ENCODE results near the gene NR2F1.
A peak's percentile ranks its signal among the peaks of the same experiment; 100 is the strongest.
"Not testable (repeated sequence)": the region's sequence is repeated elsewhere in the genome, so short reads cannot be mapped to it uniquely, and the experiment has no call there.

Gene NR2F1

DNA sequence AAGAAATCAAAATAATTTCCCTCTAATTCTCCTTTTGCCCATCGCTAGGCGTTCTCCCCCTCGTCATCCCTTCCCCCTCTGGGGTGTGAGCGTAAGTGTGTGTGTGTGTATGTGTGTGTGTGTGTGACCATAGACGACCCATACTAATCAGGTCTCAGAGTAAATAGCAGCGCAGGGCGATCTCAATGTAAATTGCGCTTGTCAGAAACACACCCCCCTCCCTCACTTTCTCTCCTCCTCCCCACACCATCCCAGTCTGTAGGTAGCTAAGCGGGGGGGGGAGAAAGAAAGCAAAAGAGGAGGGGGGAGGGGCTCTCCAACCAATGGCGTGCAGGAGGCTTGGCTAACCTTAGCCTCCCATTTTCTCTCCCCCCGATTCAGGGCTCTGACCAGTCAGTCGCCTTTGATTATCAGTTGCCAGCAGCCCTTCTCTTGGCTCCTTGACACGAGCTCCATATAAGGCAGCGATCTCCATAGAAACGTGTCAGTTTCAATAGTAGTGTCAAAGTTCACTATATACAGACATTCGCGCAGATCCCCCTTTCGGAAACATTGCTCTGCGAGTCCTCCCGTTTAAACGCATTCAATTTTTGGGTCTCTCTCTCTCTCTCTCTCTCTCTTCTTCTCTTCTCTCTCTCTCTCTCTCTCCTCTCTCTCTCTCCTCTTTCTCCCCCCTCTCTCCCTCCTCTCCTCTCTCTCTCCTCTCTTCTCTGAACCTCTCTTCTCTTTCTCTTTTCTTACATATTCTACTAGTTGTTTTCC lies at the start of gene NR2F1:
Gene NR2F1 (plus strand): TSS at position 546 of the 762 bp plus-strand sequence. CDS start 1,802 bp downstream, outside the sequence.
- peak within 1 kb of the TSS; percentile 27 to 67 for H3K4me3 ChIP-seq (ENCODE audit: low read depth in 1 of 2, low read length in 2 of 2)
- peaks cover 28% of the 10 kb centered on the region for H3K4me1 ChIP-seq (ENCODE audit: insufficient read depth, low read length)
- peaks cover 38 to 72% of the 10 kb centered on the region in 2 donors for H3K27me3 ChIP-seq (ENCODE audit: control insufficient read depth in 1 of 2, insufficient read depth in 2 of 2, low read length in 2 of 2)
- H3K9ac ChIP-seq (ENCODE audit: low read length), result no peak within 1 kb of the TSS
- no peaks in the 10 kb centered on the region for H3K36me3 ChIP-seq (ENCODE audit: insufficient read depth, low read length)
- H3K9me3 ChIP-seq (ENCODE audit: low read length), result no peaks in the 10 kb centered on the region
- no peak within 1 kb of the TSS for H3K27ac ChIP-seq (ENCODE audit: low read depth, low read length)

DNA sequence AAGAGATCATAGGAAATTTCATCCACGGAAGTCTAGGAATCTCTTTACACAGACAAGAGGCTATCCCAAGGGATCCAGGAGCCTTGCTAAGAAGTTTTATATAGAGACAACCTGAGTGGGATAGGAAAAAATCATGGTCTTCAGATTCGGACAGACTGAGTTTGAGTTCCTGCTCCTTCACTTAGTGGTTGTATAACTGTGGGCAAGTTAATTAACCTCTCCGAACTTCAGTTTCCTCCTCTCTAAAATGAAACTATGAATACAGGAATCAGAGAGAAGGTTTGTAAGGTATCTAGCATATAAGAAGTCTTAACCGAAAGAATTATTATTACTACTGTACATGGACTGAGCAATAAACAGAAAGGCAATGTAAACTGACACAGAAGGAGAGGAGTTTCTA lies 37.1 kb upstream of the NR2F1 start:
- Histone ChIP-seq H3K36me3 (ENCODE audit: insufficient read depth, low read length) (no peaks in the 10 kb centered on the region), H3K9ac (ENCODE audit: low read length) (no peak overlapping the region), H3K9me3 (ENCODE audit: low read length) (no peaks in the 10 kb centered on the region), H3K4me1 (ENCODE audit: insufficient read depth, low read length) (no peaks in the 10 kb centered on the region), H3K27ac (ENCODE audit: low read depth, low read length) (no peak overlapping the region), H3K4me3 (ENCODE audit: low read depth in 1 of 2, low read length in 2 of 2) (no peak overlapping the region), H3K27me3 (ENCODE audit: control insufficient read depth in 1 of 2, insufficient read depth in 2 of 2, low read length in 2 of 2) (no peaks in the 10 kb centered on the region)

DNA sequence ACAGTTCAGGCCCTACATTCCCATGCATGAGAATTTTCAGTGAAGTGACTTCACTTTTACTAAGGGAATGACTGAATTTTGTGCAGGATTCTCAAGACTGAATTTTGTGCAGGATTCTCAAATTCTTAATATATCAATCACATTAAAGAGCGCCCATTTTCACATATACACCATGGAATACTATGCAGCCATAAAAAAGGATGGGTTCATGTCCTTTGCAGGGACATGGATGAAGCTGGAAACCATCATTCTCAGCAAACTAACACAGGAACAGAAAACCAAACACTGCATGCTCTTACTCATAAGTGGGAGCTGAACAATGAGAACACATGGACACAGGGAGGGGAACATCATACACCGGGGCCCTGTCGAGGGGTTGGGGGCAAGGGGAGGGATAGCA lies 33.4 kb upstream of the NR2F1 start:
- not testable (repeated sequence) for H3K9me3 ChIP-seq (ENCODE audit: low read length); H3K27me3 ChIP-seq (ENCODE audit: control insufficient read depth in 1 of 2, insufficient read depth in 2 of 2, low read length in 2 of 2); H3K4me3 ChIP-seq (ENCODE audit: low read depth in 1 of 2, low read length in 2 of 2); H3K9ac ChIP-seq (ENCODE audit: low read length); H3K4me1 ChIP-seq (ENCODE audit: insufficient read depth, low read length); H3K27ac ChIP-seq (ENCODE audit: low read depth, low read length); H3K36me3 ChIP-seq (ENCODE audit: insufficient read depth, low read length)

DNA sequence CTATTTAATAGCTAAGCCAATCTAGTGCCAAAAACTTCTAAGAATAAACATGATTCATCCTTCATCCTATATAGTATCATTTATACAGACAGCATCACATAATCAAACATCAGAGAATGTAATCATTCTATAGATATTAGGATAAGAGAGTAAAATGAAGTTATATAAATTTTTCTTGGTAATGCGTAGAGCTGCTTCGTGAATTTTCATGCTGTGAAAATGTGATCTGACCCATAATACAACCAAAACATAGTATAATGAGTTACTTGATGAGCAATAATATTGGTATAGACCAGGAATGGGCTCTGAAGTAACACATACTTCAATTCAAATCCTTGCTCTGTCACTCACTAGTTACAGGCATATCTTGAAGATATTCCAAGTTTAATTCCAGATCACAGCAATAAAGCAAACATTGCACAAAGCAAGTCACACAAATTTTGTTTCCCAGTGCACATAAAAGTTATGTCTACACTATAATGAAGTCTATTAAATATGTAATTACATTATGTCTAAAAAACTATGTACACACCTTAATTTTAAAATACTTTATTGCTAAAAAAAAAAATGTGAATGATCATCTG lies 25.9 kb upstream of the NR2F1 start:
- Histone ChIP-seq H3K4me1 (ENCODE audit: insufficient read depth, low read length) (no peaks in the 10 kb centered on the region), H3K9me3 (ENCODE audit: low read length) (no peaks in the 10 kb centered on the region), H3K9ac (ENCODE audit: low read length) (no peak overlapping the region), H3K27me3 (ENCODE audit: control insufficient read depth in 1 of 2, insufficient read depth in 2 of 2, low read length in 2 of 2) (no peaks in the 10 kb centered on the region), H3K4me3 (ENCODE audit: low read depth in 1 of 2, low read length in 2 of 2) (no peak overlapping the region), H3K27ac (ENCODE audit: low read depth, low read length) (no peak overlapping the region), H3K36me3 (ENCODE audit: insufficient read depth, low read length) (no peaks in the 10 kb centered on the region)

- Histone ChIP-seq H3K4me3 (ENCODE audit: low read depth in 1 of 2, low read length in 2 of 2) (no peak overlapping the region), H3K27me3 (ENCODE audit: control insufficient read depth in 1 of 2, insufficient read depth in 2 of 2, low read length in 2 of 2) (peaks cover 0 to 28% of the 10 kb centered on the region in 2 donors), H3K27ac (ENCODE audit: low read depth, low read length) (no peak overlapping the region), H3K9me3 (ENCODE audit: low read length) (no peaks in the 10 kb centered on the region), H3K36me3 (ENCODE audit: insufficient read depth, low read length) (no peaks in the 10 kb centered on the region), H3K9ac (ENCODE audit: low read length) (no peak overlapping the region), H3K4me1 (ENCODE audit: insufficient read depth, low read length) (no peaks in the 10 kb centered on the region)
Observed at GRCh38 chr5:93566091-93566490, 16.9 kb upstream of the NR2F1 start.

DNA sequence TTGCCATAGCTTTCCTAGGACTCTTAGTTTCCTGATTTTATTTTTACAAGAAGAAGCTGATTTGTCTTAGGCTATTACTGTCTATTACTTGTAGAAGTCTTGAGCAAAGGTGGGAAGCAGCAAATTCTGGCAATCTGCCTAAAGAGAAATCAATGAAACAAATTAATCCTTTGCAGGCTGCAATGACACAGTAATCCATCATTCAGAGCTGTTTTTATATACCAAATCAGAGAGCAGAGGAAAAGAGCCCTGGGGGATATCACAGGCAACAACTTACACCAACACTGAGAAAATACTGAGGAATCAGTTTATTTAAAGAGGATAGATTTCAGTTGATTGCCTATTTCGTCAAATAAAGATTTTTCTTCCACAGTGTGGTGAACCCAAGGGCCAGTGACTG lies 15.6 kb upstream of the NR2F1 start:
- Histone ChIP-seq H3K9me3 (ENCODE audit: low read length) (no peaks in the 10 kb centered on the region), H3K27ac (ENCODE audit: low read depth, low read length) (no peak overlapping the region), H3K9ac (ENCODE audit: low read length) (no peak overlapping the region), H3K27me3 (ENCODE audit: control insufficient read depth in 1 of 2, insufficient read depth in 2 of 2, low read length in 2 of 2) (peaks cover 0 to 40% of the 10 kb centered on the region in 2 donors), H3K4me3 (ENCODE audit: low read depth in 1 of 2, low read length in 2 of 2) (no peak overlapping the region), H3K36me3 (ENCODE audit: insufficient read depth, low read length) (no peaks in the 10 kb centered on the region), H3K4me1 (ENCODE audit: insufficient read depth, low read length) (no peaks in the 10 kb centered on the region)

GRCh38 chr5:93569300-93570160 lies 13.5 kb upstream of the NR2F1 start:
- Histone ChIP-seq H3K9me3 (ENCODE audit: low read length) (no peaks in the 10 kb centered on the region), H3K27me3 (ENCODE audit: control insufficient read depth in 1 of 2, insufficient read depth in 2 of 2, low read length in 2 of 2) (peaks cover 0 to 57% of the 10 kb centered on the region in 2 donors), H3K4me3 (ENCODE audit: low read depth in 1 of 2, low read length in 2 of 2) (no peak overlapping the region), H3K9ac (ENCODE audit: low read length) (no peak overlapping the region), H3K36me3 (ENCODE audit: insufficient read depth, low read length) (no peaks in the 10 kb centered on the region), H3K27ac (ENCODE audit: low read depth, low read length) (no peak overlapping the region), H3K4me1 (ENCODE audit: insufficient read depth, low read length) (no peaks in the 10 kb centered on the region)

GRCh38 chr5:93570294-93571113 lies 12.5 kb upstream of the NR2F1 start:
- Histone ChIP-seq H3K27me3 (ENCODE audit: control insufficient read depth in 1 of 2, insufficient read depth in 2 of 2, low read length in 2 of 2) (peaks cover 0 to 58% of the 10 kb centered on the region in 2 donors), H3K36me3 (ENCODE audit: insufficient read depth, low read length) (no peaks in the 10 kb centered on the region), H3K4me3 (ENCODE audit: low read depth in 1 of 2, low read length in 2 of 2) (no peak overlapping the region), H3K4me1 (ENCODE audit: insufficient read depth, low read length) (no peaks in the 10 kb centered on the region), H3K27ac (ENCODE audit: low read depth, low read length) (no peak overlapping the region), H3K9ac (ENCODE audit: low read length) (no peak overlapping the region), H3K9me3 (ENCODE audit: low read length) (no peaks in the 10 kb centered on the region)

- H3K4me3 ChIP-seq (ENCODE audit: low read depth in 1 of 2, low read length in 2 of 2), result no peak overlapping the region
- no peaks in the 10 kb centered on the region for H3K36me3 ChIP-seq (ENCODE audit: insufficient read depth, low read length)
- no peak overlapping the region for H3K27ac ChIP-seq (ENCODE audit: low read depth, low read length)
- no peaks in the 10 kb centered on the region for H3K4me1 ChIP-seq (ENCODE audit: insufficient read depth, low read length)
- H3K27me3 ChIP-seq (ENCODE audit: control insufficient read depth in 1 of 2, insufficient read depth in 2 of 2, low read length in 2 of 2), result peaks cover 0 to 58% of the 10 kb centered on the region in 2 donors
- no peaks in the 10 kb centered on the region for H3K9me3 ChIP-seq (ENCODE audit: low read length)
- no peak overlapping the region for H3K9ac ChIP-seq (ENCODE audit: low read length)
Observed at GRCh38 chr5:93571114-93571949, 11.7 kb upstream of the NR2F1 start.

DNA sequence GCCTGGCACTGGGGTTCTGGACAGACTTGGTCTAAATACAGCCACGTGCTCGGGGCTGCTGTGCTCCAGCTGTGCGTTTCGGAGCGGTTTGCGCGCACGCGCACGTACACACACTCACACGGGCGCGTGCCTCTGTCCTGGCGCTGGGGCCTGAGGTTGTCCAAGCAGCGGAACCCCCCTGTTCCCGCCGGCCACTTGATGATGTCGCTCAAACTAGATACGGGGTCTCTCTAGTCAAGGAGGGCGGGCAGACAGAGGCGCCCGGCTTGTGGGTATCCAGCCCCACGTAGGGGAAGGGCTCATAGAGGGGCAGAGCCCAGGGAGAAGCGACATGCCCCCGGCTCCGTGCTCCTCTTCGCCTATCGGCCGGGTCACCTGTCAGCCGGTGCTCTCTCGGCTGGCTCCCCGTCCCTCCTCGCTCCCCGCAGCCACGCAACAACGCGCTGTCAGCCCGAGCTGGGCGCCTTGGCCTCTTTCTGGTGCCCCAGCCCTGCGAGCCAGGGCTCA lies 10.9 kb upstream of the NR2F1 start:
- Histone ChIP-seq H3K36me3 (ENCODE audit: insufficient read depth, low read length) (no peaks in the 10 kb centered on the region), H3K9ac (ENCODE audit: low read length) (no peak overlapping the region), H3K4me3 (ENCODE audit: low read depth in 1 of 2, low read length in 2 of 2) (no peak overlapping the region), H3K27me3 (ENCODE audit: control insufficient read depth in 1 of 2, insufficient read depth in 2 of 2, low read length in 2 of 2) (peaks cover 0 to 58% of the 10 kb centered on the region in 2 donors), H3K27ac (ENCODE audit: low read depth, low read length) (no peak overlapping the region), H3K9me3 (ENCODE audit: low read length) (no peaks in the 10 kb centered on the region), H3K4me1 (ENCODE audit: insufficient read depth, low read length) (no peaks in the 10 kb centered on the region)
